Measurements from ENCODE around the gene PTCD2. TPM values are rescaled to one million over a fixed set of nuclear protein-coding genes. Genes with fewer than 3 reads are reported as not detected.

Gene PTCD2
- total RNA-seq, 4 donors from 2014 or later, result 3.5 to 7.1 (median 5.8) TPM

DNA sequence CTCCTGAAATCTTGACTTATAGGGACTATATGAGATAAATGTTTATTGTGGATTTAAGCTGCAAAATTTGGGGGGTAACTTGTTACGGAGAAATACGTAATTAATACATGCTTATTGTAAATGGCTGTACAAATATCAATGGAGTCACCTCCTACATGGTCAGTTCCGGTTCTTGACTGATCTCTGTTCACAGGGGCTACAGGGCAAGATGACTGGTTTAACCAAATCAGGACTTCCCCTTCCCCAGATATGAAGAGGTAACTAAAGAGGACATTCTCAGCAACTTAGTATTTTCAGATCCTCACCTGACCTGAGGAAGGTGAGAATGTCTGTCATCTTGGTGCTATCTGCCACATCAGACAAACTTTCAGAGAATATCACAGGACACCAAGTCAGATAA lies 54.7 kb downstream of the PTCD2 start:
- DNase-seq (ENCODE audit: extremely low spot score), result no peak
- Histone ChIP-seq H3K9me3 (no peaks in the 10 kb centered on the region), H3K27ac (replicated peaks in 1 of 4) (no peak overlapping the region), H3K4me3 (no peak overlapping the region), H3K36me3 (no peaks in the 10 kb centered on the region), H3K4me1 (peaks cover 21 to 45% (median 40%) of the 10 kb centered on the region in 4 donors), H3K27me3 (no peaks in the 10 kb centered on the region)
- intact Hi-C loops (cut with DNase I), result no loop called here
- TF ChIP-seq POLR2AphosphoS5 (IDR thresholded peaks at IDR 0.05) (no peak), EP300 (IDR thresholded peaks at IDR 0.05) (no peak), POLR2A (IDR thresholded peaks at IDR 0.05; ENCODE audit: low read depth) (no peak)
- TF ChIP-seq, protein P1, sequence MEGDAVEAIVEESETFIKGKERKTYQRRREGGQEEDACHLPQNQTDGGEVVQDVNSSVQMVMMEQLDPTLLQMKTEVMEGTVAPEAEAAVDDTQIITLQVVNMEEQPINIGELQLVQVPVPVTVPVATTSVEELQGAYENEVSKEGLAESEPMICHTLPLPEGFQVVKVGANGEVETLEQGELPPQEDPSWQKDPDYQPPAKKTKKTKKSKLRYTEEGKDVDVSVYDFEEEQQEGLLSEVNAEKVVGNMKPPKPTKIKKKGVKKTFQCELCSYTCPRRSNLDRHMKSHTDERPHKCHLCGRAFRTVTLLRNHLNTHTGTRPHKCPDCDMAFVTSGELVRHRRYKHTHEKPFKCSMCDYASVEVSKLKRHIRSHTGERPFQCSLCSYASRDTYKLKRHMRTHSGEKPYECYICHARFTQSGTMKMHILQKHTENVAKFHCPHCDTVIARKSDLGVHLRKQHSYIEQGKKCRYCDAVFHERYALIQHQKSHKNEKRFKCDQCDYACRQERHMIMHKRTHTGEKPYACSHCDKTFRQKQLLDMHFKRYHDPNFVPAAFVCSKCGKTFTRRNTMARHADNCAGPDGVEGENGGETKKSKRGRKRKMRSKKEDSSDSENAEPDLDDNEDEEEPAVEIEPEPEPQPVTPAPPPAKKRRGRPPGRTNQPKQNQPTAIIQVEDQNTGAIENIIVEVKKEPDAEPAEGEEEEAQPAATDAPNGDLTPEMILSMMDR (IDR thresholded peaks at IDR 0.05), result no peak
- 96% methylated on average over 3 of the region's 3 CpGs for WGBS

- H3K36me3 ChIP-seq, result no peaks in the 10 kb centered on the region
- no peak overlapping the region for H3K4me3 ChIP-seq
- intact Hi-C loops (cut with DNase I), result no loop called here
- no peaks in the 10 kb centered on the region for H3K27me3 ChIP-seq
- peaks cover 26 to 53% (median 45%) of the 10 kb centered on the region in 4 donors for H3K4me1 ChIP-seq
- peak; percentile 60 for DNase-seq (ENCODE audit: extremely low spot score)
- H3K27ac ChIP-seq (replicated peaks in 1 of 4), result peak overlapping the region in 3 of 4 donors; percentile 44 to 62 (median 44)
- H3K9me3 ChIP-seq, result no peaks in the 10 kb centered on the region
- TF ChIP-seq EP300 (IDR thresholded peaks at IDR 0.05) (no peak), POLR2A (IDR thresholded peaks at IDR 0.05; ENCODE audit: low read depth) (no peak), POLR2AphosphoS5 (IDR thresholded peaks at IDR 0.05) (no peak)
- TF ChIP-seq, protein P1 (IDR thresholded peaks at IDR 0.05), result no peak
Observed at GRCh38 chr5:72376381-72376780, 56.2 kb downstream of the PTCD2 start.

DNA sequence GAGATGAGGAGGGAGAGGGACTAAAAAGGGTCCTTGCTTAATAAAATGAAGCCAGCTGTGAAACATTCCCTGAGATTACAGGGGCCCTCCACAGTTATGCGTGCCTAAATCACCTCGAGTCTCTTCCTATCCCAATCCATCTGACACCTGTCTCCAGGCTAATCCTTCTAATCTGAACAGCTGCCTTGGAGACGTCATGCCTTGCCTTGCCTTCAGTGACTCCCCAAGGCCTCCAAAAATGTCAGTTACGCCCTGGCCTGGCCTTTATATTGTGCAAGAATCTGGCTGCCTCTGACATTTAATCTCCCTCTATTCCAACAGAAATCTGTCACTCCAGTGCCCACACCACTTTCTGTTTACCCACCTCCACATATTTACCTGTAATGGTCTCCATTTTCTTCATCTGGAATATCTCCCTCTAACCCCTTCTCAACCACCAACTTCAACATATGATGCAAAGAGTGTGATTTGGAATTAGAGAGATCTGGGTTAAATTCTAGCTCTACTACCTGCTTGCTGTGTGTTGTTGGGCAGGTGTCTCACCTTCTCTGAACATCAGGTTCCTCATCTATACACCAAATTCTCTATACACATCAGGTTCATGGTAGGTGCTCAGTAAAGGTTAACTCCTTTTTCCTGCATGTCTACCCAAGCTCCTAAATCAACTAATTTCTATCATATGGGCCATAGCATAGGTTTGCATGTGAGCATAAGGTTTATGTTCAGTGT lies 57.9 kb downstream of the PTCD2 start:
- Histone ChIP-seq H3K4me3 (no peak overlapping the region), H3K9me3 (no peaks in the 10 kb centered on the region), H3K36me3 (no peaks in the 10 kb centered on the region), H3K4me1 (peaks cover 26 to 60% (median 47%) of the 10 kb centered on the region in 4 donors), H3K27ac (replicated peaks in 1 of 4) (peak overlapping the region in 3 of 4 donors; percentile 23 to 44 (median 29)), H3K27me3 (no peaks in the 10 kb centered on the region)
- intact Hi-C loops (cut with DNase I), result no loop called here
- no peak for DNase-seq (ENCODE audit: extremely low spot score)
- TF ChIP-seq, protein P1 (IDR thresholded peaks at IDR 0.05), result no peak
- peak; percentile 28 to 48 for TF ChIP-seq POLR2AphosphoS5 (IDR thresholded peaks at IDR 0.05)
- WGBS, result 55% methylated on average over 4 of the region's 4 CpGs

DNA sequence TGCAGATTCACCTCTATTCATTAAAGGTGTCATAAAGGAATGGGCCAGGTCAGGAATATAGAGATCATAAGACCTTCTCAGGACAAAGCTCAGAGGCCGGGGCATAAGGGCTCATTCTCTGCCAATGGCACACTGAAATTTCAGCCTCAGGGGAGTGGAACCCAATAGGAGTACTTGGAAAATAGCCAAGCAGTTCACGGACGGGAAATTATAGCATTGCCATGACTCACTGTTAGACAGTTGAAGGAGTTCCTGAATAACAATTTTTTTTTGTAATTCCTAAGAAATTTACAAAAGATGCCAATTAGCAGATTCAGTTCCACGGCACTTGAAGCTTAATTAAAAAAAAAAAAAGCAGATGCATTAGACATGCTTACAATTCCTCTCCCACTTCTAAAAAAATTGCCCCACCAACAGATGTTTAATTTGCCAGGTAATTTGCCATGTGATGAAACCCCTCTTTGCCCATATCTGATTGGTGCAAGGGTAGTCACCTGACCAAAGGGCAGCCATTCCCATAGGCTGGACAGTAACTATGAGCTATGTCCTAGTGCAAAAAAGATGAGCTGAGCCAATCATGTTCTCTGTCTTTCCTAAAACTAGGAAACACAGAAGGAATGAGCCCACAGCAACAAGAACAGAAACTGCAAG lies 58.6 kb downstream of the PTCD2 start:
- Histone ChIP-seq H3K27ac (replicated peaks in 1 of 4) (peak overlapping the region in 3 of 4 donors; percentile 2 to 29 (median 23)), H3K4me1 (peaks cover 32 to 67% (median 54%) of the 10 kb centered on the region in 4 donors), H3K27me3 (no peaks in the 10 kb centered on the region), H3K36me3 (no peaks in the 10 kb centered on the region), H3K4me3 (no peak overlapping the region), H3K9me3 (no peaks in the 10 kb centered on the region)
- TF ChIP-seq EP300 (IDR thresholded peaks at IDR 0.05) (no peak), POLR2AphosphoS5 (IDR thresholded peaks at IDR 0.05) (peak in 1 of 2 donors; percentile 37), POLR2A (IDR thresholded peaks at IDR 0.05; ENCODE audit: low read depth) (no peak)
- intact Hi-C loops (cut with DNase I), result no loop called here
- WGBS, result 27% methylated on average over 4 of the region's 4 CpGs
- DNase-seq (ENCODE audit: extremely low spot score), result no peak

- intact Hi-C loops (cut with DNase I), result no loop called here
Observed at GRCh38 chr5:72379936-72380335, 59.8 kb downstream of the PTCD2 start.

More at GRCh38 chr5:72379936-72380335, 59.8 kb downstream of the PTCD2 start:
- peaks cover 32 to 79% (median 64%) of the 10 kb centered on the region in 4 donors for H3K4me1 ChIP-seq
- WGBS, result 78% methylated on average over 10 of the region's 10 CpGs
- H3K4me3 ChIP-seq, result no peak overlapping the region
- TF ChIP-seq EP300 (IDR thresholded peaks at IDR 0.05) (no peak), POLR2A (IDR thresholded peaks at IDR 0.05; ENCODE audit: low read depth) (no peak), POLR2AphosphoS5 (IDR thresholded peaks at IDR 0.05) (no peak)
- TF ChIP-seq, protein P1 (IDR thresholded peaks at IDR 0.05), result no peak
- H3K9me3 ChIP-seq, result no peaks in the 10 kb centered on the region
- H3K27me3 ChIP-seq, result no peaks in the 10 kb centered on the region
- H3K36me3 ChIP-seq, result no peaks in the 10 kb centered on the region
- no peak overlapping the region for H3K27ac ChIP-seq (replicated peaks in 1 of 4)
- DNase-seq (ENCODE audit: extremely low spot score), result no peak

Measured in esophagus muscularis mucosa (tissue), 4 donors.